Measurements from ENCODE around the gene HSD17B1. TPM values are rescaled to one million over a fixed set of nuclear protein-coding genes. Genes with fewer than 3 reads are reported as not detected.
A peak's percentile ranks its signal among the peaks of the same experiment; 100 is the strongest.

HSD17B1 gene
- total RNA-seq, 1 experiment from 2014 or later, result 1.5 TPM

DNA sequence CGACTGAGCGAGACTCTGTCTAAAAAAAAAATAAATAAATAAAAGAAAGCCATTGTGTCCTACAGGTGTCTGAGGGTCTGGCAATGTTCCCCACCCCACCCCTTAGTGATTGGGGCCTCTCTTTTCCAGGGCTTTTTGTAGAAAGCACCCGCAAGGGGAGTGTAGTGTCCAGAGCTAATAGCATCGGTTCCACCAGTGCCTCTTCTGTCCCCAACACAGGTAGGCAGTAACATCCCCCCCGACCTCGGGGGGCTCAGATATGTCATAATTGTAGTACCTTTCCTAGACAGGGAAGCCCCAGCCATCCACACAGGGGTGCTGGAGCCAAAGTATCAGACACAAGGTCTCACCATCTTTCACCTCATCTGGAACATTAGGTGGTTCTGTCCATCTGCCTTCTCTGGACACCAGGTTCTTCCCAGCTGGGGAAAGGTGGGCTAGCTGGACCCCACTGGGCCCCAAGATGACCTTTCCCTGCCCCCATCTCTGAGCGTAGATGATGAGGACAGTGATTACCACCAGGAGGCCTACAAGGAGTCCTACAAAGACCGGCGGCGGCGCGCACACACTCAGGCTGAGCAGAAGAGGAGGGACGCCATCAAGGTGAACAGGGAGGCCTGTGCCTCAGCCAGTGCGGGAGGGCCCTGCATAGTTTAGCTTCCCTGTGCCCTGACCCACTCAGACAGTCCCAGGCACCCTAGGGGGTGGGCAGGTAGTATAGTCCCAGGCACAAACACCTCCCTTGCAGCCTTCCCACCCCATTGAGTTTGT lies 15.8 kb downstream of the HSD17B1 start:
- peaks cover 32 to 80% (median 73%) of the 10 kb centered on the region in 3 experiments for H3K36me3 Mint-ChIP-seq (ENCODE audit: insufficient read depth in 1 of 3, low read depth in 3 of 3)

More for the DNA sequence above, 15.8 kb downstream of the HSD17B1 start:
- no peak overlapping the region for H3K9ac ChIP-seq (ENCODE audit: extremely low read depth, insufficient read length, low read length)
- no peak overlapping the region for H3K4me2 ChIP-seq (ENCODE audit: insufficient read depth, insufficient read length, low read length)
- H4K91ac ChIP-seq (ENCODE audit: insufficient read length, low read depth, low read length), result no peak overlapping the region
- H4K20me1 ChIP-seq (ENCODE audit: control insufficient read depth, insufficient read depth, insufficient read length), result no peaks in the 10 kb centered on the region
- H3K9me3 ChIP-seq (ENCODE audit: control insufficient read depth, low read depth, low read length), result no peaks in the 10 kb centered on the region
- WGBS (ENCODE audit: extremely low coverage, insufficient read length, low lambda C conversion rate), result no CpG with 5 or more reads among the region's 14 CpGs
- no peak overlapping the region for H2AFZ ChIP-seq (ENCODE audit: low read length)
- no peak overlapping the region for H2BK120ac ChIP-seq (ENCODE audit: low read depth, low read length, poor library complexity, severe bottlenecking)
- H2AK5ac ChIP-seq (ENCODE audit: insufficient read length, low read length), result no peak overlapping the region
- H3K23ac ChIP-seq (ENCODE audit: insufficient read length, low read depth, low read length), result no peak overlapping the region
- peaks cover 2% of the 10 kb centered on the region; the same call in 1 of the 2 replicates for H3K4me1 ChIP-seq (ENCODE audit: insufficient read depth, low read length)
- peaks cover 6% of the 10 kb centered on the region for H3K23me2 ChIP-seq (ENCODE audit: insufficient read length, low read depth, low read length, poor library complexity, severe bottlenecking)
- no peak overlapping the region for H2BK15ac ChIP-seq (ENCODE audit: low read depth, low read length)
- H2BK20ac ChIP-seq (ENCODE audit: low read depth, low read length, poor library complexity, severe bottlenecking), result no peak overlapping the region
- H3K27me3 ChIP-seq (ENCODE audit: insufficient read depth, low read length), result no peaks in the 10 kb centered on the region
- H3K18ac ChIP-seq (ENCODE audit: insufficient read length, low read depth, low read length), result no peak overlapping the region
- no peak overlapping the region for H2BK5ac ChIP-seq (ENCODE audit: insufficient read length, low read length)
- H3K4ac ChIP-seq (ENCODE audit: low read depth, low read length), result no peak overlapping the region
- no peak overlapping the region for H3K56ac ChIP-seq (ENCODE audit: insufficient read length, low read depth, low read length)
- H3K27ac ChIP-seq (ENCODE audit: insufficient read length, low read depth, low read length), result no peak overlapping the region
- Mint-ChIP-seq H3K9me3 (no peaks in the 10 kb centered on the region), H3K4me3 (peak overlapping the region; percentile 96 to 97; a peak in 3 of 5 replicates), H3K4me1 (peaks cover 9 to 13% of the 10 kb centered on the region in 2 experiments), H3K27ac (peak overlapping the region in 2 of 3 experiments; percentile 18 to 93; a peak in 2 of 7 replicates), H3K27me3 (ENCODE audit: low read depth) (peaks cover 2% of the 10 kb centered on the region; the same call in 1 of the 2 replicates)
- TF ChIP-seq CTCF (conservative IDR thresholded peaks at IDR 0.05), result no peak
- no peak for DNase-seq
- no peak overlapping the region for H2BK12ac ChIP-seq (ENCODE audit: insufficient read length, low read depth, low read length)
- no peak overlapping the region for H4K8ac ChIP-seq (replicated peaks; ENCODE audit: insufficient read length, low read depth, low read length)
- H3K79me1 ChIP-seq (ENCODE audit: insufficient read depth, low read depth, low read length, poor library complexity, severe bottlenecking), result no peaks in the 10 kb centered on the region
- no peak overlapping the region for H3T11ph ChIP-seq (ENCODE audit: low read length)
- H3K14ac ChIP-seq (ENCODE audit: insufficient read depth, low read length), result no peak overlapping the region
- H4K5ac ChIP-seq (ENCODE audit: insufficient read length, low read depth, low read length), result no peak overlapping the region
- H3K79me2 ChIP-seq (ENCODE audit: insufficient read depth, low read length), result peaks cover 2% of the 10 kb centered on the region; the same call in 1 of the 2 replicates
